Measurements from ENCODE around the gene SLC16A2. TPM values are rescaled to one million over a fixed set of nuclear protein-coding genes. Genes with fewer than 3 reads are reported as not detected.

Gene SLC16A2
- total RNA-seq, 1 donor from 2014 or later: 8.1 TPM

DNA sequence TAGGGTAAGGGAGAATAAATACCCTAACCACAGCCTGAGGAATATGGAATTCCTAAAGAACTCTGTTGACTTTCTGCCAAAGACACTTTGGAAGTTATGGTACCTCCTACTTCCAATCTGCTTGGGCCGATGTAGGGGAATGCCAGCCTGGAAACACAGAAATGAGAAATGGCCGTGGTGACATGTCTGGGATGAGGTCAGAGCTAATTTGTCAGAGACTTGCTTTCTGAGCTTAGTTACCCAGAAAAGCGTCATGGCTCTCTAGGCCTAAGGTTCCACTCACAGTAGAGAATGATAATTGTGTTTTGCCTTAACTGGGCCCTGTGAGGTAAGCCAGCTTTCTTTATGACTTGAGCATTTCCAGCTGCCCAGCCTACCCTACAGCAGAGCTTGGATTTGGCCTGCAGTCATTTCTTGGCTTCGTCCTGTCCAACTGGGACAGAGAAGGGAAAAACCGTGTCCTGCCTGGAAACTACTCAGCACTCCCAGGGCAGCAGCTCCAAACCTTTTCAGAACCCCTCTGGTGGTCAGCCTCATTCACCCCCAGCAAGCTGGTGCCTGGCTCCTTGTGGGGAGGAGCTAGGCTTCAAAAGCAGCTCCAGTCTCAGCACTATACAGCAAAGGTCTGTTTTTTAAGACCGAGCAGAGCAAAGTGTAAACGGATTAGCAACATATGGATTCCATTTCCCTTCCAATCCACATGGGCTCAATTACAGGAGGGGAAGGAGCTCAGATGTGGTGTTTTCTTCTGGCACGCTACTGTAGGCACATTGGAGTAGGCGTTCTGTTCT is 100.9 kb downstream of the SLC16A2 start:
- Histone ChIP-seq H3K4me1 (no peaks in the 10 kb centered on the region), H3K4me3 (no peak overlapping the region), H3K9me3 (no peaks in the 10 kb centered on the region), H3K27me3 (no peaks in the 10 kb centered on the region), H3K36me3 (no peaks in the 10 kb centered on the region), H3K27ac (no peak overlapping the region)
- intact Hi-C loops (cut with DNase I): no loop called here
- TF ChIP-seq, protein P1, sequence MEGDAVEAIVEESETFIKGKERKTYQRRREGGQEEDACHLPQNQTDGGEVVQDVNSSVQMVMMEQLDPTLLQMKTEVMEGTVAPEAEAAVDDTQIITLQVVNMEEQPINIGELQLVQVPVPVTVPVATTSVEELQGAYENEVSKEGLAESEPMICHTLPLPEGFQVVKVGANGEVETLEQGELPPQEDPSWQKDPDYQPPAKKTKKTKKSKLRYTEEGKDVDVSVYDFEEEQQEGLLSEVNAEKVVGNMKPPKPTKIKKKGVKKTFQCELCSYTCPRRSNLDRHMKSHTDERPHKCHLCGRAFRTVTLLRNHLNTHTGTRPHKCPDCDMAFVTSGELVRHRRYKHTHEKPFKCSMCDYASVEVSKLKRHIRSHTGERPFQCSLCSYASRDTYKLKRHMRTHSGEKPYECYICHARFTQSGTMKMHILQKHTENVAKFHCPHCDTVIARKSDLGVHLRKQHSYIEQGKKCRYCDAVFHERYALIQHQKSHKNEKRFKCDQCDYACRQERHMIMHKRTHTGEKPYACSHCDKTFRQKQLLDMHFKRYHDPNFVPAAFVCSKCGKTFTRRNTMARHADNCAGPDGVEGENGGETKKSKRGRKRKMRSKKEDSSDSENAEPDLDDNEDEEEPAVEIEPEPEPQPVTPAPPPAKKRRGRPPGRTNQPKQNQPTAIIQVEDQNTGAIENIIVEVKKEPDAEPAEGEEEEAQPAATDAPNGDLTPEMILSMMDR (IDR thresholded peaks at IDR 0.05): no peak
- DNase-seq (no peak), ATAC-seq (no peak)

DNA sequence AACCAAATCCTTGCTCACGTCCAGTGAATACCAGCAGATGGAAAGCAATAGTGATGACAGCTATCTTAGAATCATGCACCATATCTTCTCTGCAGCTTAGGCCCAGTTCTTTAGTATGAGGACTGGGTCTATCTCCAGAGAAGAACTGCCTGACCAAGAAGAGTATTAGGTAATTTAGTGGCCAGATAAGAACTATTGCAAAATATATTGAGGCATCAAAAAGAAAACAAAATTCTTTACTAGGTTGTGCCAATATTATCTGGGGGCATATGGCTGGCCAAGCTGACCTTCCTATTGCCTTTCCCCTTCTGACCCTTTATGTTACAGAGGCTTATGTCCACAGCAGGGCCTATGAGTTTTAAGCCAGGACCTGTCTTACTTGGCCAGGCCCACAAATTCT is 101.9 kb downstream of the SLC16A2 start:
- Histone ChIP-seq H3K4me3 (no peak overlapping the region), H3K9me3 (no peaks in the 10 kb centered on the region), H3K27ac (no peak overlapping the region), H3K27me3 (no peaks in the 10 kb centered on the region), H3K36me3 (no peaks in the 10 kb centered on the region), H3K4me1 (no peaks in the 10 kb centered on the region)
- intact Hi-C loops (cut with DNase I): no loop called here
- DNase-seq: no peak
- TF ChIP-seq, protein P1 (IDR thresholded peaks at IDR 0.05): no peak
- ATAC-seq: no peak

GRCh38 chrX:74523870-74524735 is 102.8 kb downstream of the SLC16A2 start:
- TF ChIP-seq, protein P1 (IDR thresholded peaks at IDR 0.05): no peak
- no peaks in the 10 kb centered on the region for H3K36me3 ChIP-seq
- ATAC-seq: no peak
- no peak for DNase-seq
- no peak overlapping the region for H3K4me3 ChIP-seq
- intact Hi-C loops (cut with DNase I): no loop called here
- H3K27me3 ChIP-seq: no peaks in the 10 kb centered on the region
- H3K4me1 ChIP-seq: no peaks in the 10 kb centered on the region
- no peaks in the 10 kb centered on the region for H3K9me3 ChIP-seq
- H3K27ac ChIP-seq: no peak overlapping the region

DNA sequence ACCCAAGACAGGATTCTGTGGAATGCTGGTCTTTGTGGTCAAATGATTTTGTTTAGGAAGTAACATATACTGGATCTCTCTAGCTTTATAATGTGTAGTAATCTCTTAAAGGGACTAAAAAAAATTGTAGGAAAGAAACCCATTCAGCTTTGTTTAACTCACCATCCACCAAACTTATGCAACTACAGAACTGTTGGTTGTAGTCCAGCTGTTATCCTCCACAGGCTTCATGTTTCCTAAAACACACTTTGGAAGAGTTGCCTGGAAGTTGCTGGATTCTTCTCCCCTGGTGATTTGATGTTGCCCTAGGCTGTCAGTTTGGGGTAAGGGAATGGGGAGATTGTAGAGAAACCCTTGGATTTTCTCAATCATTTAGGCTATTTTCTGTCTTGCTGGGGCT is 103.8 kb downstream of the SLC16A2 start:
- TF ChIP-seq, protein P1 (IDR thresholded peaks at IDR 0.05): no peak
- Histone ChIP-seq H3K9me3 (no peaks in the 10 kb centered on the region), H3K36me3 (no peaks in the 10 kb centered on the region), H3K27ac (no peak overlapping the region), H3K4me1 (no peaks in the 10 kb centered on the region), H3K27me3 (no peaks in the 10 kb centered on the region), H3K4me3 (no peak overlapping the region)
- ATAC-seq (no peak), DNase-seq (no peak)
- intact Hi-C loops (cut with DNase I): no loop called here

GRCh38 chrX:74526764-74527163 is 105.5 kb downstream of the SLC16A2 start:
- H3K36me3 ChIP-seq: no peaks in the 10 kb centered on the region
- no peak for DNase-seq
- H3K9me3 ChIP-seq: no peaks in the 10 kb centered on the region
- TF ChIP-seq, protein P1 (IDR thresholded peaks at IDR 0.05): no peak
- H3K27ac ChIP-seq: no peak overlapping the region
- H3K4me3 ChIP-seq: no peak overlapping the region
- H3K4me1 ChIP-seq: no peaks in the 10 kb centered on the region
- intact Hi-C loops (cut with DNase I): no loop called here
- no peak for ATAC-seq
- no peaks in the 10 kb centered on the region for H3K27me3 ChIP-seq
